Aortic smooth muscle cell (primary cell): Measurements from ENCODE around the gene POLDIP3. TPM values are rescaled to one million over a fixed set of nuclear protein-coding genes. Genes with fewer than 3 reads are reported as not detected.

Experiments
- total RNA-seq: library from RNA; depleted of rRNA; stranded (reverse); fragments of >200 nt; gene quantifications from 2 replicates; pipeline ENCODE4 v1.2.3, GENCODE V29; 2014

The POLDIP3 gene
- 29.5 and 30.4 TPM in 2 replicates for total RNA-seq

GRCh38 chr22:42614312-42615091 is at the start of gene POLDIP3:
TSS of gene POLDIP3 (minus strand) at chr22:42614883. CDS start at chr22:42614857, 26 bp downstream.

GRCh38 chr22:42649246-42650099 is 34.8 kb upstream of the POLDIP3 start, which contains the start of gene CYB5R3:
TSS of gene CYB5R3 (minus strand) at chr22:42649392. CDS start at chr22:42649315, 77 bp downstream.

GRCh38 chr22:42553475-42554361 is 61.0 kb downstream of the POLDIP3 start, which contains the start of gene SERHL2:
TSS of gene SERHL2 (plus strand) at chr22:42553956. CDS start at chr22:42554021, 65 bp downstream.

Other genes starting within 250 kb of the POLDIP3 start
- under 0.01 TPM in 1 of 2 replicates, not detected in the other for gene NFAM1, start 182.5 kb downstream of the POLDIP3 start, total RNA-seq
- 18.0 and 27.5 TPM in 2 replicates for gene RRP7A, start 95.1 kb downstream of the POLDIP3 start, total RNA-seq
- gene SERHL2, start 60.9 kb downstream of the POLDIP3 start, total RNA-seq: 4.7 and 6.6 TPM in 2 replicates
- gene ATP5MGL, start 25.7 kb upstream of the POLDIP3 start, total RNA-seq: 0.81 and 1.1 TPM in 2 replicates
- 100 and 166 TPM in 2 replicates for gene CYB5R3, start 34.5 kb upstream of the POLDIP3 start, total RNA-seq
- 33.6 and 39.3 TPM in 2 replicates for gene A4GALT, start 106.0 kb upstream of the POLDIP3 start, total RNA-seq
- 81.9 and 83.0 TPM in 2 replicates for gene ARFGAP3, start 242.4 kb upstream of the POLDIP3 start, total RNA-seq